SH-SY5Y (cell line): ENCODE data around the gene ZNF302.

Experiments
- GATA2 ChIP-seq: IDR thresholded peaks from 2 replicates; pipeline ENCODE4 v1.6.1; 2011; ENCODE audit warnings: mild to moderate bottlenecking, low read depth, low read length
- GATA3 ChIP-seq: IDR thresholded peaks from 2 replicates; pipeline ENCODE4 v1.6.1; 2011; ENCODE audit warnings: low read depth, mild to moderate bottlenecking, low read length, moderate library complexity

DNA sequence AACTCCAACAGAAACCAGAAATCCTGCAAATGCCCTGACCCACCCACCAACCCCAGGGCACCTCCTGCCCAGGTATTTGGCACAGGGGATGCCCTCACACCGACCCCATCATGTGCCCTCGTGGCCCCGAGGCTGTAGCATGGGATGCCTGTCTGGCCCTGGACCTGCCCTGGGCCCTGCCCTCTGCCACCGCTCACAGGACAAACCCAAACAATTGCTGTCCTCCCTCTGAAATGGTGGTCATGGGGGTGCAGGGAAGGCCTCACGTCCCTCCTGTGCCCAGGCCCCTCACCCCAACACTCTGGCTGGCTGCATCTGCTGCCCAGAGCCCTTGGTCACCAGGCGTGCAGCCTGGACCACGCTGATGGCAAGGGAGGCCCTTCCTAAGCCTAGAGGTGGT lies 54.5 kb downstream of the ZNF302 start:
- TF ChIP-seq GATA3 (no peak), GATA2 (no peak)
